IPS DF 6.9 (cell line): ENCODE results near the gene SIRT7.

ENCODE experiments used
- DNase-seq: peaks from one replicate; pipeline ENCODE4 v3.0.0-alpha.2; 2013; ENCODE audit warnings: low read depth, low spot score
- H3K27ac ChIP-seq: one replicate; pipeline ENCODE4 v1.5.1; 2013; ENCODE audit warnings: low read length, control low read depth
- H3K27me3 ChIP-seq: 2 replicates; pipeline ENCODE4 v1.6.1; 2013; ENCODE audit warnings: mild to moderate bottlenecking, low read length; ENCODE audit not compliant: control insufficient read depth, insufficient read depth
- H3K36me3 ChIP-seq: 2 replicates; pipeline ENCODE4 v1.6.1; 2013; ENCODE audit warnings: low read length; ENCODE audit not compliant: control insufficient read depth, insufficient read depth
- H3K4me1 ChIP-seq: 2 replicates; pipeline ENCODE4 v1.6.1; 2013; ENCODE audit warnings: low read length; ENCODE audit not compliant: control insufficient read depth, insufficient read depth
- H3K4me3 ChIP-seq: 2 replicates; pipeline ENCODE4 v1.5.1; 2013; ENCODE audit warnings: mild to moderate bottlenecking, low read length
- H3K9me3 ChIP-seq: 2 replicates; pipeline ENCODE4 v1.6.1; 2013; ENCODE audit warnings: low read length, inconsistent platforms; ENCODE audit not compliant: control insufficient read depth, insufficient read depth
- WGBS: extraction: QIAGEN DNeasy Blood & Tissue Kit; methylation state at CpG from one replicate; pipeline ENCODE4 v1.1.7; 2013; ENCODE audit warnings: mixed read lengths, missing lambda C conversion rate; ENCODE audit not compliant: insufficient read length, insufficient coverage; 5-methylcytosine and 5-hydroxymethylcytosine counted together

Gene SIRT7

DNA sequence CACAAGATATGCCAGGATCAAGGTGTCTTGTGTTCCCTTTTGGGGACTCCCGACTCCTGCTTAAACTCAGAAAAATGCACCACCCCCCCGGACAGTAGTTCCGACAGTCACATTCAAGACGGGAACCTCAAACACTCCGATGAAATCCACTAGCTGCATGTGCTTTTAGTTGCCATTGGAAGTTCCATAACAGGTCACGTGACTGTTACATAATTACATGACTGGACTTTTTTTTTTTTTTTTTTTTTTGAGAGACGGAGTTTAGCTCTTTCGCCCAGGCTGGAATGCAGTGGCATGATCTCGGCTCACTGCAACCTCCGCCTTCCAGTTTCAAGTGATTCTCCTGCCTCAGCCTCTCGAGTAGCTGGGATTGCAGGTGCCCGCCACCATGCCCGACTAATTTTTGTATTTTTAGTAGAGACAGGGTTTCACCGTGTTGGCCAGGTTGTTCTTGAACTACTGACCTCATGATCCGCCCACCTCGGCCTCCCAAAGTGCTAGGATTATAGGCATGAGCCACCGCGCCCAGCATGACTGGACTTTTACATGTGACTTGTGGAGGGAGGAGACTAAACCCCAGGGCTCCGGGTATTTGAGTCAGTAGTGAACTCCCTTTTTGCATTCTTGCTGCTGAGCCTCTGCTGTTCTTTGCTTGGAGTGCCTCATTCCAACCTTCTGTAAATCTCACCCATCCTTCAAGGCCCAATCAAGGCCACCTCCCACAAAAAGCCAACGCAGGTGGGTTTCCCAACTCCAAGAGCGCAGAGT is 1.6 kb downstream of the SIRT7 start:
- no peak for DNase-seq
- no CpG with 5 or more reads among the region's 21 CpGs for WGBS
- Histone ChIP-seq H3K27me3 (no peaks in the 10 kb centered on the region), H3K9me3 (no peaks in the 10 kb centered on the region), H3K4me3 (no peak overlapping the region), H3K27ac (no peak overlapping the region), H3K4me1 (peaks cover 3% of the 10 kb centered on the region; the same call in 1 of the 2 replicates), H3K36me3 (peaks cover 34% of the 10 kb centered on the region)

DNA sequence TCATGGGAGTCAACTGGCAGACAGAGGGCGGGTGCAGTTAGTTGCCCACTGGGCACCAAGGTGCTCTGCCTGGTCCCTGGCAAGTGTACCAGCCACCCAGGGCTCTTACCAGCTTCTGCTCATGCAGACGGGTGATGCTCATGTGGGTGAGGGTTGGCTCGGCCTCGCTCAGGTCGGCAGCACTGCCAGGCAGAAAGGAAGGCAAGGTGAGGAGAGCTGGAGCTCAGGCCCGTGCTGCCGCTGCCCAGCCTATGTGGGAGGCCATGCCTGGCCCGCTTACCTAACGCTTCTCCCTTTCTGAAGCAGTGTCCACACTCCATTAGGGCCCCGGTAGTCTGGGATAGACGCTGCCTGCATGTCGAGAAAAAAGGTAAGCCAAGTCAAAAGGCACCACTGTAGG is 2.6 kb downstream of the SIRT7 start:
- no peaks in the 10 kb centered on the region for H3K9me3 ChIP-seq
- no peak overlapping the region for H3K4me3 ChIP-seq
- WGBS, result no CpG with 5 or more reads among the region's 12 CpGs
- H3K27ac ChIP-seq, result no peak overlapping the region
- H3K4me1 ChIP-seq, result peaks cover 4% of the 10 kb centered on the region; the same call in 1 of the 2 replicates
- no peak for DNase-seq
- peaks cover 29% of the 10 kb centered on the region for H3K36me3 ChIP-seq
- no peaks in the 10 kb centered on the region for H3K27me3 ChIP-seq

DNA sequence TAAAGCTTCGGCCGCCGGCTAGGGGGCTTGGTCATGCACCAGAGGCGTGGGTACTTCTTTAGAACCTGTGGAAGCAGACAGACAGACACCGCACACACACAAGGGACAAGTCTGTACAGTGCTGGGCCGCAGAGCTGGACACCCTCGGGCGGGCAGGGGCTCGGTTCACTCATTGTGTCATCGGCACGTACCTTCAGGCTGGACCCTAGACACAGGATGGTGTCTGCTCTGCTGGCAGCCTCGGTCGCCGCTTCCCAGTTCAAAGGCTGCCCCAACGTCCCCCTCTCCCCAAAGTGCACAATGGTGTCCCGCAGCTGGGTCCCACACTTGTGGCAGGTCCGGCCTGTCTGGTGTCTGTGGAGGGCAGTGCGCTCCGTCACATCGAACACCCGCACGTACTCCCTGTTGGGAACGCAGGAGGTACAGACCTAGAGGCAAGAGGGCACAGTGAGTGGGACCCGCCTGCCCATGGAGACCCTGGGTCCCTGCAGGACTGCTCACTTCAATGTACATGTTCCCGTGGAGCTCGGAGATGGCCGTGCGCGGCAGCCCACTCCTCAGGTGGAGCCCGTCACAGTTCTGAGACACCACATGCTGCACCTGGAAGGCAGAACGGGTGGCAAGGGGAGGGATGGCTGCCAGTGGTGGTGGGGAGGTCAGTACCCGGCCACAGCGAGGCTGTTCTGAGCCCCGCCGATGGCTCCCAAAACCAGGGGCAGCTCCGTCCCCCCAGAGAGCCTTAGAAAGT is 3.7 kb downstream of the SIRT7 start:
- no CpG with 5 or more reads among the region's 36 CpGs for WGBS
- Histone ChIP-seq H3K4me3 (no peak overlapping the region), H3K27ac (no peak overlapping the region), H3K27me3 (no peaks in the 10 kb centered on the region), H3K4me1 (peaks cover 7% of the 10 kb centered on the region; the same call in 1 of the 2 replicates), H3K36me3 (peaks cover 30% of the 10 kb centered on the region), H3K9me3 (no peaks in the 10 kb centered on the region)
- DNase-seq, result no peak

DNA sequence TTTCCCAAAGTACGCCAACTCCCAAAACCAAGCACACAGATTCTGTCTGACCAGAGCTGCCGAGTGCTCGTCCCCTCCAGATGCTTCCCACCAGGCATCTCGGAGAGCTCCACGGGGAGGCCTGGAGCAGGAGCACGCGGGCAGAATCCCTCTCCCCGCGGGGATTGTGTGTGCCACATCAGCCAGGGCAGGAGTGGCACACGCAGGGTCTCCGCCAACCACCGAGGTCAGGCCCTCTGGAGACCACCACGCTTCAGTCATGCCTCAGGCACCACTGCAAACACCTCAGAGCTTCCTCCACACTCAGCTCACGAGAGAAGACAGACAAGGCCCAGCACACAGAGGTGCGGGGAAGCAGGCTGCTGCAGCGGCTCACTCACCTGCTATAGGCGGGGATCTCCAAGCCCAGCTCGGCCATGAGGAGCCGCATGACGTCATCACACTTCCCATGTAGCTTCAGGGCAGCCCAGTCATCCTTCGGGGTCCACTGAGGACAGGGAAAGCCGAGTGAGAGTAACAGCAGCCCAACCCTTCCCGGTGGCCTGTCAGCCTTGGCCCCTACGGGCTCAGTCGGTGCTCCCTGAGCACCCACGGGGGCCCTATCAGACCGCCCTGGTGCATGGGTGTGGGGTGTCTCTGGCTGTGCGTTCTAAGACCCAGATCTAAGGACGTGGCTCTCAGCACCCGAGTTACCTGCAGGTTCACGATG is 4.4 kb downstream of the SIRT7 start:
- Histone ChIP-seq H3K36me3 (peaks cover 33% of the 10 kb centered on the region), H3K27ac (no peak overlapping the region), H3K4me1 (peaks cover 7% of the 10 kb centered on the region), H3K4me3 (no peak overlapping the region), H3K27me3 (no peaks in the 10 kb centered on the region), H3K9me3 (no peaks in the 10 kb centered on the region)
- DNase-seq, result no peak
- no CpG with 5 or more reads among the region's 31 CpGs for WGBS

DNA sequence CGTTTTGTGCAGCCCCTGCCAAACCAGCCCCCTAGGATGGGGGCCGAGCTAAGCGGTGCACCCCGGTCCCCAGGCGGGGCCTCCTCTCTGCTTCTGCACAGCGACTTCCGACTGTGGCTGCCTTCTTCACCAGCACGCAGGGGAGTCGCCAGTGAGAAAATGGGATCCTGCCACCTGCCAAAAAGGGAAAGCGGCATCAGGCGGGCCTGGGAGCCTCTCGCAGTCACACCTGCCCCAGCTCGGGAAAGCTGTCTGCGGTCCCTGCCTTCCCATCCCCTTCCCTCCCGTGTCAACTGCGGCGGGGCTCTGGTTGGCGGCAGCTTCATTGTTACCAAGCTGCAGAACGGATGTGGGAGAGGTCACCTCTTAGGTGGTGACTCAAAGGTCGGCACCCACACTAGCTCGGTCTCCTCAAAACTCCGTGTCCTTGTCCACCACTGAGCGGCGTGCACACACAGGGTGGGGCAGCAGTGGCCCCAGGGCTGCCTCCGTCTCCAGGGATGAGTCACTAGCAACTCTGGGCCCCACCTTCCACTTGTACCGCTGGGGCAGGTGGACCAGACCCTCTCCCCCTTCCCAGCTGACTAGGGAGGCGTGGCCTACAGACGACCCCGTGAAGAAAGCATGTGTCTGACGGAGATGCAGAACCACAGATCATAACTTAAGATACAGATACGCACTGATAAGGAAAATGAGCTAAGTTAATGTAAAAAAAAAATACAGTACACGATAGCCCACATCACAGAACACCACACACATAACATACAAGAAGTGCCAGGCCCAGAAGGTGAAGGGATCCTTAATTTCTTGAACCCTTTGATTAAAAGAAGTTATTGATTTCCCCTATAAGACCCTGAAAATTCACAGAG is 5.3 kb downstream of the SIRT7 start:
- H3K4me3 ChIP-seq, result no peak overlapping the region
- peaks cover 33% of the 10 kb centered on the region for H3K36me3 ChIP-seq
- DNase-seq, result no peak
- no peak overlapping the region for H3K27ac ChIP-seq
- H3K4me1 ChIP-seq, result peaks cover 7% of the 10 kb centered on the region
- WGBS, result no CpG with 5 or more reads among the region's 32 CpGs
- no peaks in the 10 kb centered on the region for H3K9me3 ChIP-seq
- no peaks in the 10 kb centered on the region for H3K27me3 ChIP-seq

DNA sequence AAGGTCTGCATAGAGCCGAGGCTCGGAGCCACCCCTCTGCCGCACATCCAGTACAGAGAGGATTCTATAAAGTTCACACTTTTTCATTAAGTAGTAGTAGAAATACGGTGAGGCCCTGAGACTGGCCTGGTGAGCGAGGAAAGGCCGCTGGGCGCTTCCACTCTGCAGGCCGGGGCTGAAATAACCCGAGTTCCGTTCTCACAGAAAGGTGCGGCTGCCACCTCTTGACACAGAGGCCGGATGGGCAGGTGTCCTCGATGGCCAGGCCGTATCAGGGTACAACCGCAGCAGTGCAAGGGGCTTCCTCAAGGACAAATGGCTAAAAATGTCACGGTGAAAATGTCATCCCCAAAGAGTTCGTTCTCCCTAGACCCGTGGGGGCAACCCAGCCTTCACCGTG is 6.0 kb downstream of the SIRT7 start:
- no peak for DNase-seq
- H3K4me3 ChIP-seq, result no peak overlapping the region; the same call in 1 of the 2 replicates
- H3K36me3 ChIP-seq, result peaks cover 39% of the 10 kb centered on the region

DNA sequence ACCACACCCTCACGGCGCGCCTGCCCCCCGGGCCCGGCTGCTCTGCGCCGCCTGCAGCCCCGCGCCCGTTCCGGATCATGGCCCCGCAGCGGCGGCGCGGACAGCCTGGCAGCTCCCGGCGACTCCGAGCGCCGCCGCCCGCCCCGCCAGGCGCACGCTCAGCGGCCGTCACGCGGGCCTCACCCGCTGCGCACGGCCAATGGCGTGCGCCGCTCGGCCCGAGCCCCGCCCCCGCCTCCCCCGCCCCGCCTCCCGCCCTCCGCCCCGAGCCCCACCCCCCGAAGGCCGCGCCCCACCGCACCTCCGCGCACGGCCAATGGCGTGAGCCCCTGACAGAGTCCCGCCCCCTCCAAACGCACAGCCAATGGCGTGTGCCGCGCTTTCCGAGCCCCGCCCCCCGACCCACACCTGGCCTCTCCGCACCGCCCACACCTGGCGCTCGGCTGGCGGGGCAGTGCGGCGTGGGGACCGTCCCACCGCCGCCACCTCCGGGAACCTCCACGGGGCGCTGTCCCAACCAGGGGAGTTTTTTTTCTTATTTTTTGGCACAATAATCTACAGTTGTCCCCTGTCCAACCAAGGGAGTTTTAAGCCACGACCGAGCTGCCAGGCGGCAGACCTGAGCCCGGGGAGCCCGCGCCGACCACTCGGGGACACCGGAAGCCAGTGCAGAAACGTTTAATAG is 6.6 kb downstream of the SIRT7 start, which contains the start of gene PCYT2:
PCYT2 (minus strand) TSS at position 123 of the 685 bp plus-strand sequence; CDS start at position 79, 44 bp downstream.
- Histone ChIP-seq H3K9me3 (no peaks in the 10 kb centered on the region), H3K4me1 (peaks cover 5% of the 10 kb centered on the region), H3K36me3 (peaks cover 39% of the 10 kb centered on the region), H3K4me3 (peak within 1 kb of the TSS; percentile 80), H3K27me3 (no peaks in the 10 kb centered on the region), H3K27ac (no peak within 1 kb of the TSS)
- no peak for DNase-seq
- no CpG with 5 or more reads among the region's 84 CpGs for WGBS

More for the DNA sequence above, 6.0 kb downstream of the SIRT7 start:
- WGBS, result no CpG with 5 or more reads among the region's 19 CpGs
- H3K4me1 ChIP-seq, result peaks cover 6% of the 10 kb centered on the region
- H3K9me3 ChIP-seq, result no peaks in the 10 kb centered on the region
- H3K27ac ChIP-seq, result no peak overlapping the region
- H3K27me3 ChIP-seq, result no peaks in the 10 kb centered on the region

DNA sequence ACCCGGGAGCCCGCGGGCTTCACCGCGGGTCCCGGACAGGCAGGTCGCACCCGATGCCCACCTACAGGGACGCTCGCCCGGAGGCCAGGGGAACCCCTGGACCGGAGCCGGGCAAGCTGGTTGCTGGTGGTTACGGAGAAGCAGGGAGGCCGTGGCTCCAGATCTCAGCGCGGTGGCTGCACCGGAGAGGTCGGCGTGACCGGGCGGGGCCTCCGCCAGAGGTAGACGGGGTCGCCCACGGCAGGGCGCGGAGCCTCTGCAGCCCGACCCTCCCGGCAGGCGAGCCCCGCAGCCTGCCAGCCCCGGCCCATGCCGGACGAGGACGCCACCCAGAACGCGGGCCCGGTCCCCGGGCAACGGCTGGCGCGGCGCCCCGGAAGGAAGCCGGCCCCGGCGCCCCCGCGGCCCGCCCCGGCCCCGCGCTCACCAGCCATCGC is 7.1 kb downstream of the SIRT7 start:
- H3K4me3 ChIP-seq, result peak overlapping the region; percentile 80
- no peaks in the 10 kb centered on the region for H3K27me3 ChIP-seq
- H3K9me3 ChIP-seq, result no peaks in the 10 kb centered on the region
- peaks cover 39% of the 10 kb centered on the region for H3K36me3 ChIP-seq
- H3K27ac ChIP-seq, result no peak overlapping the region
- no CpG with 5 or more reads among the region's 55 CpGs for WGBS
- no peak for DNase-seq
- H3K4me1 ChIP-seq, result peaks cover 5% of the 10 kb centered on the region

DNA sequence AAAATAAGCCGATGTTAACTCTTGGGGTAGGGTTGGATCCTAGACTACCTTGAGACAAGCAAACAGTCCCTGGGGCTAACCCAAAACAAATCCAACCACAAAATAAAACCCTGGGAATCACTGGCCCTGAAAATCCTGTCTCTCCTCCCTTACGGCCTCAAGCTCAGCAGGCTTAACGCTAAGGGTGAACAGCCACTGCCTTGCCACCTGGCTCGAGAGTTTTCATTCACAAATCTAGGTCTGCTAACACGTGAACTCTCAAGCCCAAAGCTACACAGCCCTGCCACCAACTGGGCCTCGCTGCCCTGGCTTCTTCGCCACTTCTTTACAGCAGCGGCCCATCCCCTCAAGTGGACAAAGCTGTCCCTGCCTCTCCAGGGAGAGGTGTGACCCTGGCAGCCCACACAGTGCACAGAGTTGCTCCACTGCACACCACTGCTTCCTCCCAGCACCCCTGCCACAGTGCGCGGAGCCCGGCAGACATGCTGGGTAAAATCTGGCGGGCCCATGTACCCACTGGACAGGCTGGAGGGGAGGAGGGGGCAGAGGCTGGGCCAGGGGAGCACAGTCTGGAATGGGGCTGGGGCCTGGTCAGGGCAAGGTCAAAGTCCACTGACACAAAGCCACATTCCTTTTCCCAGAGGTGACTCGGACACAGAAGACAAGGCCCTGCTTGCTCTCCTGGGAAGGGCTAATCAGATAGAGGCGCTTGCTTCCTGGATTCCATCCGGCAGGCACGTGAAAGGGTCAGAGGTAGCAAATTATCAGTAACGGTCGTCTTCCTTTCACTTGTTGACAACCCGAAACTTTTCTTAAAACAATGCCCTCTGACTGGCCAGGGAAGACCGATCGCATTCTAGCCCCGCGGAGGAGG is 7.8 kb downstream of the SIRT7 start:
- Histone ChIP-seq H3K27ac (no peak overlapping the region), H3K36me3 (peaks cover 36% of the 10 kb centered on the region), H3K4me3 (peak overlapping the region; percentile 80), H3K27me3 (no peaks in the 10 kb centered on the region), H3K9me3 (no peaks in the 10 kb centered on the region), H3K4me1 (peaks cover 5% of the 10 kb centered on the region)
- DNase-seq, result no peak
- no CpG with 5 or more reads among the region's 23 CpGs for WGBS
